Astrocyte of the cerebellum (primary cell): ENCODE results near the gene GPN3.

Experiments used
- DNase-seq: peaks from one replicate; pipeline ENCODE4 v3.0.0-alpha.2; 2011; ENCODE audit warnings: low read depth
- H3K4me3 ChIP-seq: 2 replicates; pipeline ENCODE4 v1.5.1; 2011; ENCODE audit warnings: mild to moderate bottlenecking, low read depth, low read length, moderate library complexity
- in situ Hi-C: cut with HindIII; loops from 2 replicates; pipeline ENCODE4 v1.10.0; 2017; ENCODE audit warnings: low sequenced_read_pairs
- TF ChIP-seq, protein P1 (sequence below): IDR thresholded peaks from 2 replicates; pipeline ENCODE4 v1.5.1; 2012; ENCODE audit warnings: low read length, low read depth, moderate library complexity, mild to moderate bottlenecking; ENCODE audit errors: missing control alignments

Gene GPN3

GRCh38 chr12:110468214-110469048, at the start of gene GPN3, which contains the start of gene FAM216A:
Gene GPN3, minus strand, starts transcription at chr12:110468257. Its CDS starts 54 bp downstream, at chr12:110468203.
Gene FAM216A, plus strand, starts transcription at chr12:110468845. Its CDS starts 31 bp downstream, at chr12:110468876.
- H3K4me3 ChIP-seq: peak within 1 kb of the TSS; percentile 74
- TF ChIP-seq, protein P1, sequence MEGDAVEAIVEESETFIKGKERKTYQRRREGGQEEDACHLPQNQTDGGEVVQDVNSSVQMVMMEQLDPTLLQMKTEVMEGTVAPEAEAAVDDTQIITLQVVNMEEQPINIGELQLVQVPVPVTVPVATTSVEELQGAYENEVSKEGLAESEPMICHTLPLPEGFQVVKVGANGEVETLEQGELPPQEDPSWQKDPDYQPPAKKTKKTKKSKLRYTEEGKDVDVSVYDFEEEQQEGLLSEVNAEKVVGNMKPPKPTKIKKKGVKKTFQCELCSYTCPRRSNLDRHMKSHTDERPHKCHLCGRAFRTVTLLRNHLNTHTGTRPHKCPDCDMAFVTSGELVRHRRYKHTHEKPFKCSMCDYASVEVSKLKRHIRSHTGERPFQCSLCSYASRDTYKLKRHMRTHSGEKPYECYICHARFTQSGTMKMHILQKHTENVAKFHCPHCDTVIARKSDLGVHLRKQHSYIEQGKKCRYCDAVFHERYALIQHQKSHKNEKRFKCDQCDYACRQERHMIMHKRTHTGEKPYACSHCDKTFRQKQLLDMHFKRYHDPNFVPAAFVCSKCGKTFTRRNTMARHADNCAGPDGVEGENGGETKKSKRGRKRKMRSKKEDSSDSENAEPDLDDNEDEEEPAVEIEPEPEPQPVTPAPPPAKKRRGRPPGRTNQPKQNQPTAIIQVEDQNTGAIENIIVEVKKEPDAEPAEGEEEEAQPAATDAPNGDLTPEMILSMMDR: no peak
- in situ Hi-C loops: no loop called here
- DNase-seq: peak; percentile 97

DNA sequence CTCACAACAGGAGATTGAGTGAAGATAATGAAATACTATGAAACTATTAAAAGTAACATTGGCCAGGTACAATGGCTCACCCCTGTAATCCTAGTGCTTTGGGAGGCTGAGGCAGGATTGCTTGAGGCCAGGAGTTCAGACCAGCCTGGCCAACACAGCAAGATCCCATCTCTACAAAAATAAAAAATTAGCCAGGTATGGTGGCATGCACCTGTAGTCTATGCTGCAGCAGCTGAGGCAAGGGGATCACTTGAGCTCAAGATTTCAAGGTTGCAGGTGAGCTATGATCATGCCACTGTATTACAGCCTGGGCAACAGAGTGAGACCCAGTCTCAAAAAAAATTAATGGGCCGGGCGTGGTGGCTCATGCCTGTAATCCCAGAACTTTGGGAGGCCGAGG, 48.9 kb upstream of the GPN3 start:
- TF ChIP-seq, protein P1: no peak

DNA sequence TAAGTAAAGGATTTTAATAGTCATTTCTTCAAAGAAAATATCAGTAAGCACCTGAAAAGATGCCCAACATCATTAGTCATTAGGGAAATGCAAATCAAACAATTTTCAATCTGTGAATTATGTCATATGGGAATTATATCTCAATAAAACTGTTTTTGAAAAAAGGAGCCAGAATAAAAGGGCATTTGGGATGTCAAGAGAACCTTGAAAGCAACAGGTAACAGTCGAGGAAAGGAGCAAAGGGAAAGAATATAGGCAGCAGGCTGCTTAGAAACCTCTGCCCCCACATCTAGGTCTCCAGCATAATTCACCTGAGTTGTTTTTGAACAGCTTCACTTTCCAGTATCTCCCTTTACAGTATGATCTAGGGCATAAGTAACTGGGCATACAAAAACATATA, 46.3 kb upstream of the GPN3 start:
- no peak for DNase-seq
- H3K4me3 ChIP-seq: no peak overlapping the region
- TF ChIP-seq, protein P1: no peak
- in situ Hi-C loops: no loop called here

More for the DNA sequence above, 48.9 kb upstream of the GPN3 start:
- in situ Hi-C loops: no loop called here
- DNase-seq: no peak
- no peak overlapping the region for H3K4me3 ChIP-seq

DNA sequence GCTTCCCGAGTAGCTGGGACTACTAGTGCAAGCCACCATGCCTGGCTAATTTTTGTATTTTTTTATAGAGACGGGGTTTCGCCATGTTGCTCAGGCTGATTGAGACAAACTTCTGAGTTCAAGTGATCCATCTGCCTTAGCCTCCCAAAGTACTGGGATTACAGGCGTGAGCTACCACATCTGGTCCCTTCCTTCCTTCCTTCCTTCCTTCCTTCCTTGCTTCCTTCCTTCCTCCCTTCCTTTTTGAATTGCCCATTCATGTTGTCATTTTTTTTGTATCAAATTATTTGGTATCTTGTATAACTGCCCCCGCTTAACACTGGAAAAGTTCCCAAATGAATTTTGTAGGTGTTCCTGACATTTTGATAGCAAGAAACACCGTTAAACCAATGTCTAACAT, 45.8 kb upstream of the GPN3 start:
- in situ Hi-C loops: no loop called here
- no peak overlapping the region for H3K4me3 ChIP-seq
- no peak for DNase-seq
- TF ChIP-seq, protein P1: no peak

GRCh38 chr12:110508071-110508586, 40.1 kb upstream of the GPN3 start:
- DNase-seq: no peak
- H3K4me3 ChIP-seq: no peak overlapping the region
- TF ChIP-seq, protein P1: no peak
- in situ Hi-C loops: no loop called here

DNA sequence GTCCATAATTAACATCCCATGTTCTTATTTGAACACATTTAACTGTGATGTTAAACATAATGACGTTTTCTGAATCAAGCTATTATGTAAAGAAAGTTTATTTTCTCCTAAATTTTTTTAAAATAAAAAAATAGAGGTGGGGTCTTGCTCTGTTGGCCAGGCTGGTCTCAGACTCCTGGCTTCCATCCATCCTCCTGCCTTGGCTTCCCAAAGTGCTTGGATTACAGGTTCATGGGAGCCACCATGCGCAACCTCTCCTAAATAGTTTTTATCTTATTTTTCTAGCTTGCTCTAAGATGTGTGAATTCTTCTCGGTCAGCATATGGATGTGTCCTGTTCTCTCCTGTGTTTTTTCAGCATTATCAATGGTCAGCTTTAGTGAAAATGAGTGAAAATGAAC, 37.3 kb upstream of the GPN3 start:
- no peak for DNase-seq
- TF ChIP-seq, protein P1: no peak
- H3K4me3 ChIP-seq: no peak overlapping the region
- in situ Hi-C loops: no loop called here
